Duodenal mucosa (tissue), 2 donors: ENCODE data around the gene TRMT10C.
"Not testable (repeated sequence)": the region's sequence is repeated elsewhere in the genome, so short reads cannot be mapped to it uniquely, and the experiment has no call there.

ENCODE experiments used
- H3K27ac ChIP-seq: one replicate; pipeline ENCODE4 v1.7.0; 2013; ENCODE audit warnings: low read depth, low read length
- H3K27me3 ChIP-seq, 2 donors: one replicate each; pipeline ENCODE4 v1.7.0; 2013; ENCODE audit warnings: low read length in 2 of 2, control low read depth in 1 of 2; ENCODE audit not compliant: insufficient read depth in 2 of 2, control insufficient read depth in 1 of 2
- H3K36me3 ChIP-seq, 2 donors: one replicate each; pipeline ENCODE4 v1.7.0; 2013; ENCODE audit warnings: low read length in 2 of 2, control low read depth in 1 of 2; ENCODE audit not compliant: insufficient read depth in 2 of 2, control insufficient read depth in 1 of 2
- H3K4me1 ChIP-seq, 2 donors: one replicate each; pipeline ENCODE4 v1.7.0; 2013; ENCODE audit warnings: low read length in 2 of 2, control low read depth in 1 of 2; ENCODE audit not compliant: insufficient read depth in 2 of 2, control insufficient read depth in 1 of 2
- H3K4me3 ChIP-seq, 2 donors: one replicate each; pipeline ENCODE4 v1.7.0; 2013; ENCODE audit warnings: low read length in 2 of 2, low read depth in 1 of 2
- H3K9ac ChIP-seq, 2 donors: one replicate each; pipeline ENCODE4 v1.7.0; 2013; ENCODE audit warnings: low read length in 2 of 2, low read depth in 1 of 2
- H3K9me3 ChIP-seq, 2 donors: one replicate each; pipeline ENCODE4 v1.7.0; 2013; ENCODE audit warnings: low read length in 2 of 2, control low read depth in 1 of 2; ENCODE audit not compliant: control insufficient read depth in 1 of 2

The TRMT10C gene

DNA sequence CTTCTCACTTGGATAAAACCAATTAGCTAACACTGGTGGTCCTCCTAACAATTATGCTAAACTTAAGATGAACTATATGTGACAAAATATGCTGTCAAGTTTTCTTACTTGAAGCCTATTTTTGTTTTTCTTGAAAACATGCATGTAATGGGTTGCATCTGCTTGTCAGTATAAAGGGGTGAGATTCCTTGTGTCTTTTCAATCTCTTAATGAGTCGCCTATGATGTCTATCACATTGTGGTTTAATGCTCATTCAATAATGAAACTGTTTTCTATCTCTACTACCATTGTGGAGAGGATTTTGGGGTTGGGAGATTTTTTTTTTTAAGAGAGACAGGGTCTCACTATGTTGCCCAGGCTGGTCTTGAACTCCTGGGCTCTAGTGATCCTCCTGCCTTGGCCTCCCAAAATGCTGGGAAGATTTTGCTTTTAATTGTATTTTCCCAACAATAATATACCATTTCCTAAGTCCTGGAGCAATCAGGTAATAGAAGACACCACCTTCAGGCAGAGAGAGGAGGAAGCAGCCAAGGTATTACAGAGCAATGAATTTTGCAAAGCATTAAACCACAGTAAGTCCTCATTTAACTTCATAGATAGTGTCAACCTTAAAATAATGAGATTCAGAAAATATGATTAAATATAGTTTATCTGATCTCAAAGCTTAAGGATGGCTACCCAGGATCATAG is 17.4 kb upstream of the TRMT10C start:
- no peak overlapping the region for H3K9ac ChIP-seq
- no peak overlapping the region for H3K27ac ChIP-seq
- no peaks in the 10 kb centered on the region for H3K27me3 ChIP-seq
- H3K36me3 ChIP-seq: no peaks in the 10 kb centered on the region
- no peaks in the 10 kb centered on the region for H3K4me1 ChIP-seq
- H3K4me3 ChIP-seq: no peak overlapping the region
- no peaks in the 10 kb centered on the region for H3K9me3 ChIP-seq

DNA sequence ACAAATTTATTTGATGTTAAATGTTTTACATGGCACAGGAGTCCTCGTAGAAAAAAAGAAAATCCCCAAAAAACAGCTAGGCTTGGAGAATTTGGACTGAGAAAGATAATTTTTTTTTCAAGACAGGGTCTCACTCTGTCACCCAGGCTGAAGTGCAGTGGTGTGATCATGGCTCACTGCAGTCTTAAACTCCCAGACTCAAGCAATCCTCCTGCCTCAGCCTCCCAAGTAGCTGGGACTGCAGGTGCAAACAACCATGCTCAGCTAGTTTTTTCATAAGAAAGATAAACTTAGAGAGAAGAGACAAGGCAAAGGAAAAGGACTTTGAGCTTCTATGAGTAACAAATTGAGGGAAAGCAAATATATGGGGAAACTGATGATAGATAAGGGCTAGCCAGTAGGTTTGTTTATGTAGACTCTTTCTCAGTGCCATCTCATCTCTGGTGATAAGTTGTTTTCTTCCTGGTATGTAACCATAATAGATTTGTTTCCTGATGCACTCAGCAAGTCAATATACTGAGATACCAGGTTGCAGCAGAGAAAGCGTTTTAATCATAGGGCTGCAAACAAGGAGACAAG is 13.1 kb upstream of the TRMT10C start:
- no peak overlapping the region for H3K9ac ChIP-seq
- no peaks in the 10 kb centered on the region for H3K36me3 ChIP-seq
- H3K27ac ChIP-seq: no peak overlapping the region
- no peak overlapping the region for H3K4me3 ChIP-seq
- no peaks in the 10 kb centered on the region for H3K4me1 ChIP-seq
- no peaks in the 10 kb centered on the region for H3K9me3 ChIP-seq
- no peaks in the 10 kb centered on the region for H3K27me3 ChIP-seq

- Histone ChIP-seq H3K9me3 (no peaks in the 10 kb centered on the region), H3K27ac (no peak overlapping the region), H3K4me1 (no peaks in the 10 kb centered on the region), H3K27me3 (no peaks in the 10 kb centered on the region), H3K9ac (no peak overlapping the region), H3K4me3 (no peak overlapping the region), H3K36me3 (no peaks in the 10 kb centered on the region)
Observed at GRCh38 chr3:101549473-101549872, 12.2 kb upstream of the TRMT10C start.

- not testable (repeated sequence) for H3K36me3 ChIP-seq, H3K27ac ChIP-seq, H3K4me1 ChIP-seq, H3K4me3 ChIP-seq, H3K9me3 ChIP-seq, H3K27me3 ChIP-seq, H3K9ac ChIP-seq
Observed at GRCh38 chr3:101551359-101552081, 10.1 kb upstream of the TRMT10C start.

GRCh38 chr3:101553381-101553780 is 8.3 kb upstream of the TRMT10C start:
- H3K9me3 ChIP-seq, H3K27me3 ChIP-seq: not testable (repeated sequence)

GRCh38 chr3:101556064-101556463 is 5.6 kb upstream of the TRMT10C start:
- Histone ChIP-seq H3K36me3 (no peaks in the 10 kb centered on the region), H3K4me1 (no peaks in the 10 kb centered on the region), H3K27me3 (no peaks in the 10 kb centered on the region), H3K9me3 (no peaks in the 10 kb centered on the region), H3K9ac (no peak overlapping the region), H3K4me3 (no peak overlapping the region), H3K27ac (no peak overlapping the region)

More at GRCh38 chr3:101553381-101553780, 8.3 kb upstream of the TRMT10C start:
- not testable (repeated sequence) for H3K4me3 ChIP-seq, H3K4me1 ChIP-seq, H3K27ac ChIP-seq, H3K9ac ChIP-seq, H3K36me3 ChIP-seq

DNA sequence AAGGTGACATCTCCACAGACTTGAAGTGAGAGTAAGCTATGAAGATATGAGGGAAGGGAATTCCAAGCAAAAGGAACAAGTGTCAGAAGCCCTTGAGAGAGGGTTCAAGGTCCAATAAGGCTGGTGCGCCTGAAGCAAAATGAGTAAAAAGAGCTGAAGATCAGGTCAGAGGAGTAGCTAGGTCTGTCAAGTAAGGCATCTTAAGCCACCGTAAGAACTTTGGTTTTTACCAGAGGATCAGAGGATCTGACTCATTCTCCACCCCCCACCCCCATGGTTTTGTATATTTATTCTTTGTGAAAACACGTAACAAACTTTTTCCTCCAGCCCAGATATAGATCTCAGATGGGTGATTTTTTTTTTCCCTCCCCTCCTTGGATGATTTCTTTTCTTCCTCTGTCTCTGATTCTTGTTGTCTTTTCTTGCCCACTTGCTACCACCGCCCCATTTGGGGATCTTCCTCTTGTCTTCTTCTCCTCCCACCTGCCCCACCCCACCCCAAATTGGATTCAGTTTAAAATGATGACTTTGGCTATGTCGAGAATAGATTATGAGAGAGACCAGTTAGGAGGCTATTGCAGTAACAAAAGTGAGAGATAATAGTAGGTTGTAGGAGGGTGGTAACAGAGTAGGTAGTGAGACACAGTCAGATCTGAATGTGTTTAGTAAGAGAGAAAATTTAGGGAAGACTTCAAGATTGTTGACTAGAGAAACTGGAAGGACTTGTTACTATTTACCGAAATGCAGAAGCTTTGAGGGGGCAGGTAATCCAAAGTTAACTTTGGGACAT is 6.1 kb downstream of the TRMT10C start:
- peaks cover 3 to 5% of the 10 kb centered on the region in 2 donors for H3K4me1 ChIP-seq

DNA sequence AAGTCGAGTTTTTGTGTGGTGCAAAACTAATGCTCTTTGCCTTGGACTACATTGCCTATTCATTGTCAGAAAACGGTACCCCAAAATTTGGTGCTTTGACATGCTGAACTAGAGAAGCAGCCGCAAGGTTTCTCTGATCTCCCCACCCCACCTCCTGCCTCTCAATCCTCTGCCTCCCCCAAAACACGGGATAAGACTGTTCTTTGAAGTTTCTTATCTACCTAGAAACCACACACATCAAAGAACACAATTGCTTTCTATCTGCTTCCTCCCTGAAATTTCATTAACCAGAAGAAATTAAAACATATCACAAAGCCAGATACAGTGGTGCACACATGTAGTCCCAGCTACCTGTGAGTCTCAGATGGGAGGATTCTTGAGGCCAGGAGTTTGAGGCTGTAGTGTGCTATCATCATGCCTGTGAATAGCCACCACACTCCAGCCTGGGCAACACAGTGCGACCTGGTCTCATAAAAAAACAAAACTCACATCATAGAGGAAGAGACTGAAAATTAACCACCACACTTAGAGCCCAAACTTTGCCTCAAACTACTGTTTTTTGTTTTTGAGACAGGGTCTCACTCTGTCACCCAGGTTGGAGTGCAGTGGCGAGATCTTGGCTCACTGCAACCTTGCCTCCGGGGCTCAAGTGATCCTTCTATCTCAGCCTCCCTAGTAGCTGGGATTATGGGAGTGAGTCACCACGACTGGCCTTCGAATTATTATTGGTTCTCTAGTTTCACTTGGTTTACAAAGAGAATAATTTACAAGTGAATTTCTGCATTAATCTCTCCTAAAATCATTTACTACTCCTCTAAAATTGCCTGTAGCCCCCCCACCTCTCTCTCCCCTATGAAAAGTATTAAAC is 9.6 kb downstream of the TRMT10C start:
- H3K27ac ChIP-seq: no peak overlapping the region
- H3K9ac ChIP-seq: no peak overlapping the region
- peaks cover 18% of the 10 kb centered on the region in 2 donors for H3K4me1 ChIP-seq
- H3K27me3 ChIP-seq: no peaks in the 10 kb centered on the region
- peaks cover 7 to 8% of the 10 kb centered on the region in 2 donors for H3K36me3 ChIP-seq
- H3K9me3 ChIP-seq: no peaks in the 10 kb centered on the region
- no peak overlapping the region for H3K4me3 ChIP-seq

More for the DNA sequence above, 6.1 kb downstream of the TRMT10C start:
- Histone ChIP-seq H3K4me3 (no peak overlapping the region), H3K36me3 (peaks cover 13 to 17% of the 10 kb centered on the region in 2 donors), H3K27me3 (no peaks in the 10 kb centered on the region), H3K9ac (no peak overlapping the region), H3K27ac (no peak overlapping the region), H3K9me3 (no peaks in the 10 kb centered on the region)

DNA sequence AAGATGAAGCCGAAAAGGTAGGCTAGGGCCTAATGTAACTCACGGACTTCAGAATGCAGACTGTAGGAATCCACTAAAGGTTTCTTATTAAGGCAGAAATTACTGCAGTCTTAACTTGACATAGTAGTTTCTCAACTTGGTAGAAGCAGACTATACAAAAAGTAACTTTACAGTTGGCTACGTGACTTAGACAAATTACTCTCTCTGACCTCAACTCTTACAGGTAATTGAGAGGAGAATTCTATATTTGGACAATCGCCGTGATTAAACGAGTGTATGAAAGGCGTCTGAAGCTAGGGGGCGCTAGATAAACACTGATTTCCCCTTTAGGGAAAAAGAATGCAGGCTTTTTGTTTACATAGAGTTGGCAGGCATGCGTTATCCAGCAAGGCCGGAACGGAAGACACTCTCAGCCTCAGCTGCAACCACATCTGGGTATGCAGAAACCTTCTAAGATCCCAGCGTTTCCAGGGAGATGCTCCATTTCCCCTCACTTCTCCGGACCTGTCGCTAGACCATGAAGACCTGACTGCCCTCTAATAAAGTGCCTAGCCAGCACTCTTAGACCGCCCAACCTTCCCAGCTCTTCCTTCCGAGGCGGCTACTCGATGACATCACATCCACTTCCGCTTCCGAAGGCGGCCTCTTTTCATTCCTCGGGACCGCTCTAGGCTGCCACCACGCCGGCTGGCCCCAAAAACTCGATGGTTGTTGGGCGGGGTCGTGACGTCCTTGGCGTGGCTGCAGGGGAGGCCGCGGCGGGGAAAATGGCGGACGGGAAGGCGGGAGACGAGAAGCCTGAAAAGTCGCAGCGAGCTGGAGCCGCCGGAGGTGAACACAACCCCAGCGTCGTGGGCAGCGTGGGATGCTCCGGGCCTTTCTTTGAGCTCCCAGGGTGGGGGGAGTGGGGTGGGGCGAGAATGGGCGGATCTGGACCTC is 12.1 kb downstream of the TRMT10C start, which contains the start of gene PCNP:
Gene PCNP, plus strand, starts transcription at position 732 of the 939 bp plus-strand sequence. Its CDS starts 36 bp downstream, at position 768.
- peak within 1 kb of the TSS; percentile 92 to 98 for H3K4me3 ChIP-seq
- peaks cover 18% of the 10 kb centered on the region in 2 donors for H3K4me1 ChIP-seq
- H3K27me3 ChIP-seq: no peaks in the 10 kb centered on the region
- no peaks in the 10 kb centered on the region for H3K9me3 ChIP-seq
- peaks cover 0 to 4% of the 10 kb centered on the region in 2 donors for H3K36me3 ChIP-seq
- H3K9ac ChIP-seq: peak within 1 kb of the TSS; percentile 96 to 98
- H3K27ac ChIP-seq: peak within 1 kb of the TSS; percentile 96
